GM21367 (cell line): ENCODE results near the gene EDRF1.
A peak's percentile ranks its signal among the peaks of the same experiment; 100 is the strongest.
"Not testable (repeated sequence)": the region's sequence is repeated elsewhere in the genome, so short reads cannot be mapped to it uniquely, and the experiment has no call there.

ENCODE experiments used
- ATAC-seq: cut with Tn5 transposase; IDR thresholded peaks from one replicate; pipeline ENCODE4 v1.9.1; 2021; ENCODE audit not compliant: unreplicated experiment

Gene EDRF1

GRCh38 chr10:125719173-125720001 is at the start of gene EDRF1:
Gene EDRF1, plus strand, starts transcription at chr10:125719709. Its CDS starts 99 bp downstream, at chr10:125719808.
- peak; percentile 91 for ATAC-seq

GRCh38 chr10:125672884-125673283 is 46.6 kb upstream of the EDRF1 start:
- no peak for ATAC-seq

DNA sequence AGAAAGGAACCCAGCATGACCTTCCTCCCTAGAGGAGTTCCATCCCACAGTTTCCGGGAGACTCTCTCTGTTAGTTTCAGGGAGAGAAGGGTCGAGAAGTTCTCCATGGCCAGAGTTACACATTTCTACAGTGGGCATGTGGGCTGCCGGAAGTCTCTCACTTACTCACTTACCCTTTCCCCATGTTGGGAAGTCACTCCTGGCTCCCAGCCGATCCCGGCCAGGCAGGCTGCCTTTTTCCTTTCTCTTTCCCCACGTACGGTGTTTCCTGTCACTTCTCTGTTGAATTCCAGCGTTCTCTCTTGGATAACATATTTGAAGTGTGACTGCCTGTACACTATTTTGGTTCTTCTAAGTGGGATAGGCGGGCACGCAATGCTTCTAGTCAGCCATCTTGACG is 40.1 kb upstream of the EDRF1 start:
- no peak for ATAC-seq

DNA sequence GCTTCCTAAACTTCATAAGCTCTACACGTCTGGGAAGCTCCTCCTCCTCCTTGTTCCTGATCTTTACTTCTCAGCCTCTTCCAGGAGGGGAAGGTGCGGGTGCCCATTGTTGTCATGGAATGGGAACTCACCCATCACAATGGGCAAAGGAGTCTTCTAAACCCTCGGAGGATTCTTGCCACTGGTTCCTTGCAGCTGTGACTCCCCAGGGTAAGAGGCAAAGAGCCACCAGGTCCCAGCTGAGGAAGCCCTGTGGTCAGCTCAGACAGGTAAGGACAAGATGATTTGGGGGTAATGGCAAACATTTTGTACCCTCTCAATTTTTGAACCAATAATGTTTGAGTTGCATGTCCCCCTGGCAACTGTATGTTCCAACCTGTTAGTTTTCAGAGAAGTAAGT is 36.4 kb upstream of the EDRF1 start, which contains the start of gene TEX36:
Gene TEX36, minus strand, starts transcription at position 101 of the 400 bp plus-strand sequence. CDS start 174 bp downstream, outside the sequence.
- no peak for ATAC-seq

DNA sequence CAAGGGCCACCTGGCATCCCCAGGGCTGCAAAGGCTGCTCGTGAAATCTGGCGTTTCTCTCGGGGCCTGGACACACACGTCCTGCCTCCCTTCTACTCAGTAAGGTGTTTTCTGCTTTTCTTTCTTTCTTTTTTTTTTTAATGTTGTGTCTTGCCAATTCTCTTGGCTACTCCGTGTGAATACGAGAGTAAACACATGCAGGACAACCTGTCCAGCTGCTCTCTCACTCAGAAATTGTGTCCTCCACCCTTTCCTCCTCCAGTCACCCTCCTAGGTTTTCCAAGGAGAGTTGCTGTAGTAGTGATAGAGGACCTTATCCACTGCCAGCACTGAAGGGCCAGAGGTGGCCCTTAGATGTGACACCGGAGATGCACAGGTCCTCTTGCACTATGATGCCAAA is 35.7 kb upstream of the EDRF1 start:
- ATAC-seq: no peak

- ATAC-seq: no peak
These were observed 34.9 kb upstream of the EDRF1 start for GRCh38 chr10:125684581-125684980.

DNA sequence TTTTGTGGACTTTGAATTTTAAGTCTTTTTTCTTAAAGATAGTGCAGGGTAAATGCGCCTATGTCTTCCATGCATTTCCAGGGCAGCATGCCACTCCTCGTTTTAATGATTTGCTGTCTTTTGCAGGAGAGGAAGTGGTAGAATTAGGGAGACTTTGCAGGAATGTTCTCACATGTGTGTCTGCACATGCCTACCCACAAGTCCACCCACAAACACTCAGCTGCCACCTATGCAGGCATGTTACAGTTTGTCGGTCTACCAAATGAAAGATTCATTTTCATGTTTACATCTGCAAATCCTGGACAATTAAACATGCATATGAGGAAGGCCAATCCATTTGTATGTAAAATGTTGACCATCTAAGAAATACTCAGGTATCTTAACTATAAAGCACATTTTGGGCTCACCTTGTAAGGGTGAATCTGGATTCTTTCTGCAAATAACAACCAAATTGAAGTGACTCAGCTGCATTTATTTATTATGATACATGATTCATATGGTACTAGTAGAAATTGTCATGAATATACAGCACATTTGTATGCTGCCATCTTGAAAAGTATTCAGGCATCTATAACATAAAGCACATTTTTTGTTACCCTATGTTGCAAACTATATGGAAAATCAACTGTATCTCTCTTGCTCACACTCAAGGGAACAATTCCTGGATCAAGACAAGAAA is 31.9 kb upstream of the EDRF1 start:
- ATAC-seq: no peak

DNA sequence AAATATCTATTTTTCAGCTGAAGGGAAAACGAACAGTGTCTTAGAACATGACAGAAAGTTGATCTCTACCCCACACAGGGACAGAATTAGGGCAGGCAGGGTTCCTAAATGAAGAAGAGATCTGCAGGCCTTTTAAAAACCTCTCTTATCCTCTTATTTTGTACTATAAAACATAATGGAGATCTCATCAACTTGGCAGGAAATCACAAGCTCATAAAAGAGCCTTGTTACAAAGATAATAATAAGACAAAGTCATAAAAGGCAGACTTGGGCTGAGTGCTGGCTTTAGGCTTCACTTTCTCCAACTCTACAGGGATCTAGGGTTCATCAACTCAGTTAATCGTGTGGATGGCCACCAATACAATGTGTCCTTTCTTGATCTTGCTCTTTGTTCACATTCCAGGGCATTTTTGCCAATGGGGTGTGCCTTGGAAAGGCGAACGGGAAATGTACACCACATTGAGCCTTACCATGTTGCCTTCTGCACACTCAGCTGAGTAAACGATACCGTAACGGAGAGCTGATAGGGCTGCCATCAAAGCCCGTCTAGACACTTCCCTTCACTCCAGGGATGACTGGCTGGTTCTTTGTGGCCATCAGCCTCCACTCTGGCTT is 29.4 kb upstream of the EDRF1 start:
- ATAC-seq: no peak

GRCh38 chr10:125691160-125691981 is 28.1 kb upstream of the EDRF1 start:
- ATAC-seq: no peak

DNA sequence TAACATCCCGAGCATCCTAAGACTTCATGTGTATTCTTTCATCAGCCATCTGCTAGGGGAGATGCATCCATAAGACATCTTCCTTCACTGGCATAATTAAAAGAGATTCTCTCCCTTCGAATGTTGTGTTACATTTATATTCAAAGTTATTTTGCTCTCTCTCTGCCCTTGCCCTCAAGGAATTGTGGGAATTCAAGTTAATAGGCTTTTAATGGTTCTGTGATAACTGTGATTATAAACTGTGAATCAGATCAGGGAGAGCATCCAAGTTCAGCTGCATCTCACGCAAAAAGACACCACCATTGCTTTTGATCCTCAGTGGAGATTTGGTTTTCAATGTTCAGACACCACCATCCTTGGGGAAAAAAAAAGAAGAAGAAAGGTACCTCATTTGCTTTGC is 27.3 kb upstream of the EDRF1 start:
- no peak for ATAC-seq

DNA sequence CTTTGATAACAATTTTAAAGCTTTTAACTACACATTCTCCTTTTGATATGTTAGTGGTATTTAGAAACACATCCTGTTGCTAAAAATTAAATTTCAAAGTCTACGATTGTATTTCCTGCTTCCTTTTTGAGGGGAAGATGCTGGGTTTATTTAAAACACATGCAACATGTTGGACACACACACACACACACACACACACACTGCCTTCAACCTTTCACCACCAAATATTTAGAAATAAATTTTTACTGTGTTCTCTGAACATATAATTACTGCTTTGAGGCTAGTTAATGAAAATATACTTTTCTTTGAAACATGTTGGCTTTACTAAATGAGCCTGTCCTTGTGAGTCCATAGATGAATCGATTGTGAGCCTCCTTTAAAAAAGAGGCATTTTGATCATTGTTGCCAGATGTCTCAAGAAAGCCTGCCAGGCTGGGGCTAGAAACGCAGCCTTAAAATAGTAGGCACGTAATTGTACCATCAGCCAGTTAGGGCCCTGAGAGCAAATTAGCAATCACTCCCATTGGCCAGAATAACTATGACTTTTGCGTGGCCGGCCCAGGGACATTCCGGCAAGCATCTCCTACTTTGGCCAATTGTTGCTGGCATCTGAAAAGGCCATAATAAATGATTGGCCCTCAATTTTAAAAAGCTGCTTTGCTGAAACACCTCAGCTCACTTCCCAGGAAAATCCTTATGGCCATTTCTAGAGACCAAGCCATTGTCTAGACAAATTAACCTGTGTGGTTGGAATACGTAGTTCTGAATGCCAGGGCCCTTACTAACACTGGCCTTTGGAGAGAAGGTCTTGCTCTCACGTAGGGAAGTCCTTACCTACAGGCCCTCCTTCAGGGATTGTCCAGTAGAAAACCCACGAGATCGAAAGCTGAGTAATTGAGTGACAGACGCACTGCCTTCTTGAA is 26.6 kb upstream of the EDRF1 start:
- ATAC-seq: no peak

DNA sequence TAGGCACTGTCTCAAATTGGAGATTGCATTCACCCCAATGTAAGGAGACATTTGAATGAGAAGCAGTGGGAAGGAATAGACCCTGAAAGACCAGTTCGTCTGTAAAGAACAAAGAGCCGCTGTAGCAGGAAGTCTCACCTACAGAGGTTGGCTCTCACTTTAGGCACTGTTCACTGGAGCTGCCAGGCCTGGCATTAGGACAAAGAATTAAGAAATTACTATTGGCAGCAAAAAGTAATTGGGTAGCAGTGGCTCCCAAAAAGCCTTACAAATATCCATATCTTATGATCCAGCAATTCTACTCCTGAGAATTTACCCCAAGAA is 26.0 kb upstream of the EDRF1 start:
- no peak for ATAC-seq

DNA sequence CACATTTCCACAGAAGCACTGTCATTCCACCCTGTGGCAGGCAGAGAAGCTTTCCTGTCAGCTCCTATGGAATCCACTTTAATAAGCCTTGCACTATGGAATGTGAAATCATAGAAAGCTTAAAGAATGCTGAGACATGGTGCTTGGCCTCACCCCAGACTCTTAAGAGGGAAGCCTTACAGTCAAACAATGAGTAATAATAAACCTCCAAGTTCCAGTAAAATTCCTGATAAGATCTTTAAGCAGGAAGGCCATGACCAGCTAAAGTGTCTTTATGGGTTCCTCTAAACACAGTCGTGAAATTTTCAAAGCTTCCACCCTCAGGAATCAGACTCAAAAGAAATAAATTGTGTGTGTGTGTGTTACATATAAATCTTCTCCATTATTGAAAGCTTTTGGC is 24.6 kb upstream of the EDRF1 start:
- ATAC-seq: no peak

GRCh38 chr10:125696884-125697283 is 22.6 kb upstream of the EDRF1 start:
- ATAC-seq: not testable (repeated sequence)

DNA sequence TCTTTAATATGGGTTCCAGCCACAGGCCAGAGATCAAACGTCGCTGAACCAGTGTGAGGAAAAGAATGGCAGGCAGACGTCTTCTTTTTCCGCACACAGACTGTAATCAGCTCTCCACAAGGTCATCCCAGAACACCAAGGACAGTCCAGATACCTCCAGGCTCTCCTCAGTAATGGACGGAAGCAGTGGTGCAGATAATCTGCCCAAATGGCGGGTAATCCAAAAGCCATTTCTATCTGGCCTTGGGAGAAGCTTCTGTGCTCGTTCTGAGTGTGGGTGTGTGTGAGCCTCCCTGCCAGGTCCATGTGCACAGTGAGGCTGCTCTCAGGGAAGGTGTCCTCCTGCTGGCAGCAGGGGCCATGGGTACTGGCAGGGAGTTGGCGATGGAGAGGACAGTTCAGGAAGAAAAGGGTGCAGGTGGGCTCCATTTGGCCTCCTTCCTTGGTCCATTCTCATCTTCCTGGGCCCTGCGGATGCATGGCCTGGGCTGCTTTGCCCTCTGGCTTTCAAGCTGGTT is 21.0 kb upstream of the EDRF1 start:
- ATAC-seq: no peak

DNA sequence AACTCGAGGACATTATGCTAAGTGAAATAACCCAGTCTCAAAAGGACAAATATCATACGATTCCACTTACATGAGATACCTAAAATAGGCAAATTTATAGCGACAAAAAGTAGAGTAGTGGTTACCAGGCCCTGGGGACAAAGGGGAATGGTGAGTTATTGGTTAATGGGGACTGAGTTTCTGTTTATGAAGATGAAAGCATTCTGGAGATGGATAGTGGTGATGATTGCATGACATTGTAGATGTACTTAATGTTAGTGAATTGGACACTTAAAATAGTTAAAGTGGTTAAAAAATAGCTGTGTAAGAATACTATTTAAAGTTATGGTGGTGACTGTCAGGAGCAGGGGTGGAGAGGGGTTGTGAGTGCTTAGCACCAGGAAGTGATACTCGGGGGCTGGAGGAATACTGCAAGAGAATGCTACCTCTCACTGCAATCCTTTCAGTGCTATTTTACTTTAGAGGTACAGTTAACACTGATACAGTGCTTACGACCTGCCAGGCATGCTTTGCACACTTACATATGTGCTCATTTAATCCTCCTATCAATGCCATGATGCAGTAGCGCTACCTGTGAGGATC is 19.9 kb upstream of the EDRF1 start:
- no peak for ATAC-seq

GRCh38 chr10:125700355-125700911 is 19.1 kb upstream of the EDRF1 start:
- ATAC-seq: no peak

DNA sequence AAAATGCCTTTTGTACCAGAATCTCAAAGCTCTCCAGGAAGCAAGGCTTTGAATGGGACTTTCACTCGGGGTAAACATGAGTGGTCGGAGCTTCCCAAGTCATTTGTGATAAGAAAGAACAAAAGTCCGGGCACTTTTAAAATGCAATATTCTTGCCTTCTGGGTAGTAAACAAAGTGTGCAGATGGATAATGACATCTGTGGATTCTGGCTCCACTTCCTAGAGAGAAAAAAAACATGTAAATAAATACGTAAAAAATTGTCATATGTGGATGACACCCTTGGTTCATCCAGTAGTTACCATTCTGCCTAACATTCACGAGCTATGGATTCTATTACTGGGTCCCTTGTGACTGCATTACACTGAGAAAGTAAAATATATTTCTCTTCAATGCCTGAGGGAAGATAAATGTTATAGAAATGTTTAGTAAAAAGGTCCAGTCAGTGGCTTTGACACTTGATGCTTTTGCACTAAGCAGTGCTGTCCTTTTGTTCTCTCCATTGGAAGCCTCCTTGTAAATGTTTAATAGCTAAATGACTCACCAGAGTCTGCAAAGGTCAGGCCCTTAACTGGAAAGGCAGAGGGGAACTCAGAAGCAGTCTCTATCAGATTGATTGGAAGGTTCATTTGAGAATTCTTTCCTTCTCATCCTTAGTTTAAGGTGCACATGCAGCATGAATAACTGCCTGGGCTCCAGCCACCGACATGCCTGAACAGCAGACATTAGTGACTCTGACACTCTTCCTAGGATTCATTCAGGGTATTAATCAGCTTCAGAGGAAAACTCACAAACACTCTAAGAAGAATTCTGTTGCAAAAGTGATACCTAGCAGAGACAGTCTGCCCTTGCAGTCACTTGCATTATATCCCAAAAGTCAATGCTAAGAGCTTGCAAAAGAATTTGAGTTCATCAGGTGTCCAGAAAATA is 11.7 kb upstream of the EDRF1 start:
- peak; percentile 43 for ATAC-seq
